ENCODE data around the gene ENPP6. TPM values are rescaled to one million over a fixed set of nuclear protein-coding genes. Genes with fewer than 3 reads are reported as not detected.
"Not testable (repeated sequence)": the region's sequence is repeated elsewhere in the genome, so short reads cannot be mapped to it uniquely, and the experiment has no call there.

The ENPP6 gene
- total RNA-seq, 1 donor from 2014 or later = not detected

GRCh38 chr4:184228056-184228705 is 10.5 kb upstream of the ENPP6 start:
- Mint-ChIP-seq H3K27ac (ENCODE audit: unreplicated experiment) (no peak overlapping the region), H3K36me3 (ENCODE audit: unreplicated experiment) (no peaks in the 10 kb centered on the region), H3K27me3 (ENCODE audit: unreplicated experiment) (peaks cover 5% of the 10 kb centered on the region), H3K9me3 (ENCODE audit: unreplicated experiment) (peaks cover 4% of the 10 kb centered on the region), H3K4me1 (ENCODE audit: unreplicated experiment) (no peaks in the 10 kb centered on the region), H3K4me3 (ENCODE audit: unreplicated experiment) (no peak overlapping the region)
- TF ChIP-seq CTCF (IDR thresholded peaks at IDR 0.05) = no peak
- DNase-seq (ENCODE audit: extremely low spot score, unreplicated experiment) = no peak

GRCh38 chr4:184216515-184216914 is 1.2 kb downstream of the ENPP6 start:
- Mint-ChIP-seq H3K27ac (ENCODE audit: unreplicated experiment) (no peak overlapping the region), H3K36me3 (ENCODE audit: unreplicated experiment) (no peaks in the 10 kb centered on the region), H3K4me3 (ENCODE audit: unreplicated experiment) (no peak overlapping the region), H3K27me3 (ENCODE audit: unreplicated experiment) (peaks cover 24% of the 10 kb centered on the region), H3K4me1 (ENCODE audit: unreplicated experiment) (no peaks in the 10 kb centered on the region), H3K9me3 (ENCODE audit: unreplicated experiment) (no peaks in the 10 kb centered on the region)
- no peak for TF ChIP-seq CTCF (IDR thresholded peaks at IDR 0.05)
- no peak for DNase-seq (ENCODE audit: extremely low spot score, unreplicated experiment)

- H3K27ac Mint-ChIP-seq (ENCODE audit: unreplicated experiment) = no peak overlapping the region
- no peak overlapping the region for H3K4me3 Mint-ChIP-seq (ENCODE audit: unreplicated experiment)
- H3K36me3 Mint-ChIP-seq (ENCODE audit: unreplicated experiment) = no peaks in the 10 kb centered on the region
- TF ChIP-seq CTCF (IDR thresholded peaks at IDR 0.05) = no peak
- no peak for DNase-seq (ENCODE audit: extremely low spot score, unreplicated experiment)
- peaks cover 22% of the 10 kb centered on the region for H3K27me3 Mint-ChIP-seq (ENCODE audit: unreplicated experiment)
- no peaks in the 10 kb centered on the region for H3K4me1 Mint-ChIP-seq (ENCODE audit: unreplicated experiment)
- no peaks in the 10 kb centered on the region for H3K9me3 Mint-ChIP-seq (ENCODE audit: unreplicated experiment)
Observed at GRCh38 chr4:184215709-184216328, 1.9 kb downstream of the ENPP6 start.

GRCh38 chr4:184214931-184215330 is 2.7 kb downstream of the ENPP6 start:
- TF ChIP-seq CTCF (IDR thresholded peaks at IDR 0.05) = no peak
- Mint-ChIP-seq H3K27me3 (ENCODE audit: unreplicated experiment) (peaks cover 22% of the 10 kb centered on the region), H3K36me3 (ENCODE audit: unreplicated experiment) (no peaks in the 10 kb centered on the region), H3K9me3 (ENCODE audit: unreplicated experiment) (no peaks in the 10 kb centered on the region), H3K4me1 (ENCODE audit: unreplicated experiment) (no peaks in the 10 kb centered on the region), H3K27ac (ENCODE audit: unreplicated experiment) (no peak overlapping the region), H3K4me3 (ENCODE audit: unreplicated experiment) (no peak overlapping the region)
- DNase-seq (ENCODE audit: extremely low spot score, unreplicated experiment) = no peak

GRCh38 chr4:184207734-184208607 is 9.7 kb downstream of the ENPP6 start:
- H3K4me1 Mint-ChIP-seq (ENCODE audit: unreplicated experiment); H3K36me3 Mint-ChIP-seq (ENCODE audit: unreplicated experiment); DNase-seq (ENCODE audit: extremely low spot score, unreplicated experiment); H3K4me3 Mint-ChIP-seq (ENCODE audit: unreplicated experiment); H3K9me3 Mint-ChIP-seq (ENCODE audit: unreplicated experiment); H3K27me3 Mint-ChIP-seq (ENCODE audit: unreplicated experiment); H3K27ac Mint-ChIP-seq (ENCODE audit: unreplicated experiment): not testable (repeated sequence)

Data from osteocyte (in vitro differentiated cells).